K562 (cell line): ENCODE data around the gene PDIA5. TPM values are rescaled to one million over a fixed set of nuclear protein-coding genes. Genes with fewer than 3 reads are reported as not detected.

Source experiments
- ATF1 ChIP-seq, 2 experiments: fragments of 450-650 bp in 1 of 2; IDR thresholded peaks; 2 replicates each; pipeline ENCODE4 v1.6.1; 2016; ENCODE audit warnings: missing compliant biosample characterization in 1 of 2, missing genetic modification characterization in 1 of 2
- CBX2 ChIP-seq: fragments of 200-600 bp; sonication (generic); IDR thresholded peaks from one replicate; pipeline ENCODE4 v1.6.1; 2012; ENCODE audit warnings: mild to moderate bottlenecking, low read length, inconsistent platforms; ENCODE audit not compliant: insufficient read depth, poor library complexity, severe bottlenecking
- ESRRA ChIP-seq: fragments of 450-650 bp; IDR thresholded peaks from 2 replicates; pipeline ENCODE4 v1.6.1; 2014; ENCODE audit warnings: low read depth, mild to moderate bottlenecking, moderate library complexity, borderline replicate concordance
- HDAC2 ChIP-seq: fragments of 450-650 bp; IDR thresholded peaks from 2 replicates; pipeline ENCODE4 v1.6.1; 2016; ENCODE audit warnings: mild to moderate bottlenecking
- HLTF ChIP-seq: fragments of 450-650 bp; IDR thresholded peaks from 2 replicates; pipeline ENCODE4 v1.6.1; 2016
- MAZ ChIP-seq, 2 experiments: fragments of 450-650 bp in 1 of 2; sonication (generic) in 1 of 2; formaldehyde crosslinking; IDR thresholded peaks in 1 of 2; conservative IDR thresholded peaks in 1 of 2; 2 replicates each; pipeline versions ENCODE4 v1.4.0 to v1.5.0; 2020; ENCODE audit warnings: mild to moderate bottlenecking in 1 of 2, missing genetic modification reagents in 1 of 2
- MCM3 ChIP-seq: fragments of 450-650 bp; IDR thresholded peaks from 2 replicates; pipeline ENCODE4 v1.6.1; 2016
- MCM5 ChIP-seq: fragments of 450-650 bp; IDR thresholded peaks from 2 replicates; pipeline ENCODE4 v1.6.1; 2016; ENCODE audit warnings: low read depth
- NFE2 ChIP-seq: IDR thresholded peaks from 2 replicates; pipeline ENCODE4 v1.6.1; 2014; ENCODE audit warnings: antibody characterized with exemption, low read depth
- NFXL1 ChIP-seq: fragments of 450-650 bp; formaldehyde crosslinking; IDR thresholded peaks from 2 replicates; pipeline ENCODE4 v1.4.0; 2021; ENCODE audit warnings: mild to moderate bottlenecking
- ZNF274 ChIP-seq: IDR thresholded peaks from 2 replicates; pipeline ENCODE4 v1.6.1; 2011; ENCODE audit warnings: low read depth, mild to moderate bottlenecking, low read length, moderate library complexity, borderline replicate concordance
- ZNF57 ChIP-seq: fragments of 450-650 bp; formaldehyde crosslinking; IDR thresholded peaks from 2 replicates; pipeline ENCODE4 v1.4.0; 2020; ENCODE audit warnings: mild to moderate bottlenecking, moderate library complexity
- ZNF644 ChIP-seq: fragments of 200-800 bp; sonication (Bioruptor generic); IDR thresholded peaks from 2 replicates; pipeline ENCODE4 v1.6.1; 2016; ENCODE audit warnings: low read depth, missing genetic modification characterization, missing compliant biosample characterization
- polyA plus RNA-seq, 8 experiments: library from polyadenylated mRNA; depleted of rRNA in 4 of 8; stranded (reverse) in 5 of 8; unstranded in 3 of 8; fragments of >200 nt; fragmentation: Nextera tagmentation in 2 of 8; fragmentation: Illumina TruSeq in 1 of 8; extraction: Ambion mirVana in 2 of 8; extraction: Trizol in 1 of 8; gene quantifications; 2 replicates each; pipeline versions ENCODE4 v1.2.1 to v1.2.3, GENCODE V29; 2011 to 2014; ENCODE audit warnings: inconsistent platforms in 1 of 8, missing spikeins in 1 of 8
- total RNA-seq, 7 experiments: library from RNA; depleted of rRNA in 6 of 7; stranded (reverse); fragments of >200 nt in 6 of 7; fragmentation: Illumina TruSeq in 2 of 7; extraction: Trizol in 2 of 7; gene quantifications; 2 replicates each; pipeline versions ENCODE4 v1.2.1 to v1.2.3, GENCODE V29; 2011 to 2021; ENCODE audit warnings: low replicate concordance in 1 of 7
- TF ChIP-seq, protein P1 (sequence below): fragments of 450-650 bp; formaldehyde crosslinking; IDR thresholded peaks from 2 replicates; pipeline ENCODE4 v1.4.0; 2020; ENCODE audit warnings: mild to moderate bottlenecking, moderate library complexity
- TF ChIP-seq, protein P2 (sequence below): sonication (generic); formaldehyde crosslinking; IDR thresholded peaks from 2 replicates; pipeline ENCODE4 v1.8.0; 2023; ENCODE audit warnings: mild to moderate bottlenecking, missing genetic modification reagents
- TF ChIP-seq, protein P3 (sequence below): fragments of 250-450 bp; sonication (Bioruptor Pico); IDR thresholded peaks from 2 replicates; pipeline ENCODE4 v1.8.0; 2022; ENCODE audit warnings: inconsistent platforms
- TF ChIP-seq, protein P4 (sequence below): fragments of 200-800 bp; sonication (Bioruptor generic); IDR thresholded peaks from 2 replicates; pipeline ENCODE4 v1.6.1; 2016; ENCODE audit warnings: missing genetic modification characterization, missing compliant biosample characterization

PDIA5 gene
- total and polyA plus RNA-seq, 9 of the 15 experiments (the other 6 are each of a cell fraction or from before 2014, with no cell fraction given) = 3.4 to 31.8 (median 19.6) TPM

DNA sequence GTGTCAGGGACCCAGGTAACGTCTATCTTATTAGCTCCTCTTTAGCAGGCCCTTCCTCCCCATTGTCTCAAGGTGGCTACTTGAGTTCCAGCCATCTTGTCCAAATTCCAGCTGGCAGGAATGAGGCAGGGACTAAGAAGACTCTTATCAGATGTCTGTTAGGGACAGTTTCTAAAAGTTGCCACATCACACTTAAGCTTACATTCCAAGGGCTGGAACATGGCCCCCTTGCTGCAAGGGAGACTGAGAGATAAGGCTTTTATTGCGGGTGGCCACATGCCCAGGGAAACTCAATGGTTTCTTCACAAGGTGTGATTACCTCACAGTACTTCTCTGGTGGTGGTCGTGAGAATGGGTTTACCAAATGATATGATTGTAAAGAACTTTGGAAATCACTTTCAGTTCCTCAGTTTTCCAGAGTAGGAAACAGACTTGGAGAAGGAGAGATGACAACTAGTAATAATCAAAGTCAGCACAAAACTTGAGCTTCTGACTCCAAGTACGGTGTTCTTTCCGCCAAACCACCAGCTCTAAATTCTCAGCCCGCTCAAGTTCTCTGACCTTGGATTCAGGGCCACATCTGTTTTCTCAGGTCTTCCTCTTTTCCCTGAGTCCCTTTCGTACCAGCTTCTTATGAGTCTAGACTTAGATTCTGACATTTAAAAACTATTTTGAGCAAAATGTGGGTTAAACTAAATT is 14.2 kb downstream of the PDIA5 start (continued):
- TF ChIP-seq, protein P1, sequence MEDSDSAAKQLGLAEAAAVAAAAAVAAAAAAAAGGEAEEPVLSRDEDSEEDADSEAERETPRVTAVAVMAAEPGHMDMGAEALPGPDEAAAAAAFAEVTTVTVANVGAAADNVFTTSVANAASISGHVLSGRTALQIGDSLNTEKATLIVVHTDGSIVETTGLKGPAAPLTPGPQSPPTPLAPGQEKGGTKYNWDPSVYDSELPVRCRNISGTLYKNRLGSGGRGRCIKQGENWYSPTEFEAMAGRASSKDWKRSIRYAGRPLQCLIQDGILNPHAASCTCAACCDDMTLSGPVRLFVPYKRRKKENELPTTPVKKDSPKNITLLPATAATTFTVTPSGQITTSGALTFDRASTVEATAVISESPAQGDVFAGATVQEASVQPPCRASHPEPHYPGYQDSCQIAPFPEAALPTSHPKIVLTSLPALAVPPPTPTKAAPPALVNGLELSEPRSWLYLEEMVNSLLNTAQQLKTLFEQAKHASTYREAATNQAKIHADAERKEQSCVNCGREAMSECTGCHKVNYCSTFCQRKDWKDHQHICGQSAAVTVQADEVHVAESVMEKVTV (CRISPR knock-in tag) = no peak
- TF ChIP-seq ESRRA (0 out of 2 replicates have a peak, but pooled peaks have one; percentile 14), NFE2 (peak; percentile 74), ZNF57 (CRISPR knock-in tag) (no peak), MCM5 (no peak), NFXL1 (CRISPR knock-in tag) (no peak), MCM3 (no peak), ZNF274 (no peak), MAZ (CRISPR knock-in tag; conservative IDR thresholded peaks at IDR 0.05 in 1 of 2, IDR thresholded peaks at IDR 0.05 in 1 of 2) (no peak), HDAC2 (peak; percentile 49; the same call in 1 of the 2 replicates), CBX2 (no peak), ZNF644 (tag) (0 out of 2 replicates have a peak, but pooled peaks have one; percentile 30), HLTF (peak; percentile 52; the same call in 1 of the 2 replicates), ATF1 (CRISPR knock-in tag; IDR thresholded peaks at IDR 0.05) (no peak), ATF1 (tag; IDR thresholded peaks at IDR 0.05) (peak; percentile 31; the same call in 1 of the 2 replicates)
- TF ChIP-seq, protein P2, sequence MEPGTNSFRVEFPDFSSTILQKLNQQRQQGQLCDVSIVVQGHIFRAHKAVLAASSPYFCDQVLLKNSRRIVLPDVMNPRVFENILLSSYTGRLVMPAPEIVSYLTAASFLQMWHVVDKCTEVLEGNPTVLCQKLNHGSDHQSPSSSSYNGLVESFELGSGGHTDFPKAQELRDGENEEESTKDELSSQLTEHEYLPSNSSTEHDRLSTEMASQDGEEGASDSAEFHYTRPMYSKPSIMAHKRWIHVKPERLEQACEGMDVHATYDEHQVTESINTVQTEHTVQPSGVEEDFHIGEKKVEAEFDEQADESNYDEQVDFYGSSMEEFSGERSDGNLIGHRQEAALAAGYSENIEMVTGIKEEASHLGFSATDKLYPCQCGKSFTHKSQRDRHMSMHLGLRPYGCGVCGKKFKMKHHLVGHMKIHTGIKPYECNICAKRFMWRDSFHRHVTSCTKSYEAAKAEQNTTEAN (CRISPR knock-in tag) = no peak
- TF ChIP-seq, protein P3, sequence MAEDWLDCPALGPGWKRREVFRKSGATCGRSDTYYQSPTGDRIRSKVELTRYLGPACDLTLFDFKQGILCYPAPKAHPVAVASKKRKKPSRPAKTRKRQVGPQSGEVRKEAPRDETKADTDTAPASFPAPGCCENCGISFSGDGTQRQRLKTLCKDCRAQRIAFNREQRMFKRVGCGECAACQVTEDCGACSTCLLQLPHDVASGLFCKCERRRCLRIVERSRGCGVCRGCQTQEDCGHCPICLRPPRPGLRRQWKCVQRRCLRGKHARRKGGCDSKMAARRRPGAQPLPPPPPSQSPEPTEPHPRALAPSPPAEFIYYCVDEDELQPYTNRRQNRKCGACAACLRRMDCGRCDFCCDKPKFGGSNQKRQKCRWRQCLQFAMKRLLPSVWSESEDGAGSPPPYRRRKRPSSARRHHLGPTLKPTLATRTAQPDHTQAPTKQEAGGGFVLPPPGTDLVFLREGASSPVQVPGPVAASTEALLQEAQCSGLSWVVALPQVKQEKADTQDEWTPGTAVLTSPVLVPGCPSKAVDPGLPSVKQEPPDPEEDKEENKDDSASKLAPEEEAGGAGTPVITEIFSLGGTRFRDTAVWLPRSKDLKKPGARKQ (CRISPR knock-in tag) = no peak
- TF ChIP-seq, protein P4, sequence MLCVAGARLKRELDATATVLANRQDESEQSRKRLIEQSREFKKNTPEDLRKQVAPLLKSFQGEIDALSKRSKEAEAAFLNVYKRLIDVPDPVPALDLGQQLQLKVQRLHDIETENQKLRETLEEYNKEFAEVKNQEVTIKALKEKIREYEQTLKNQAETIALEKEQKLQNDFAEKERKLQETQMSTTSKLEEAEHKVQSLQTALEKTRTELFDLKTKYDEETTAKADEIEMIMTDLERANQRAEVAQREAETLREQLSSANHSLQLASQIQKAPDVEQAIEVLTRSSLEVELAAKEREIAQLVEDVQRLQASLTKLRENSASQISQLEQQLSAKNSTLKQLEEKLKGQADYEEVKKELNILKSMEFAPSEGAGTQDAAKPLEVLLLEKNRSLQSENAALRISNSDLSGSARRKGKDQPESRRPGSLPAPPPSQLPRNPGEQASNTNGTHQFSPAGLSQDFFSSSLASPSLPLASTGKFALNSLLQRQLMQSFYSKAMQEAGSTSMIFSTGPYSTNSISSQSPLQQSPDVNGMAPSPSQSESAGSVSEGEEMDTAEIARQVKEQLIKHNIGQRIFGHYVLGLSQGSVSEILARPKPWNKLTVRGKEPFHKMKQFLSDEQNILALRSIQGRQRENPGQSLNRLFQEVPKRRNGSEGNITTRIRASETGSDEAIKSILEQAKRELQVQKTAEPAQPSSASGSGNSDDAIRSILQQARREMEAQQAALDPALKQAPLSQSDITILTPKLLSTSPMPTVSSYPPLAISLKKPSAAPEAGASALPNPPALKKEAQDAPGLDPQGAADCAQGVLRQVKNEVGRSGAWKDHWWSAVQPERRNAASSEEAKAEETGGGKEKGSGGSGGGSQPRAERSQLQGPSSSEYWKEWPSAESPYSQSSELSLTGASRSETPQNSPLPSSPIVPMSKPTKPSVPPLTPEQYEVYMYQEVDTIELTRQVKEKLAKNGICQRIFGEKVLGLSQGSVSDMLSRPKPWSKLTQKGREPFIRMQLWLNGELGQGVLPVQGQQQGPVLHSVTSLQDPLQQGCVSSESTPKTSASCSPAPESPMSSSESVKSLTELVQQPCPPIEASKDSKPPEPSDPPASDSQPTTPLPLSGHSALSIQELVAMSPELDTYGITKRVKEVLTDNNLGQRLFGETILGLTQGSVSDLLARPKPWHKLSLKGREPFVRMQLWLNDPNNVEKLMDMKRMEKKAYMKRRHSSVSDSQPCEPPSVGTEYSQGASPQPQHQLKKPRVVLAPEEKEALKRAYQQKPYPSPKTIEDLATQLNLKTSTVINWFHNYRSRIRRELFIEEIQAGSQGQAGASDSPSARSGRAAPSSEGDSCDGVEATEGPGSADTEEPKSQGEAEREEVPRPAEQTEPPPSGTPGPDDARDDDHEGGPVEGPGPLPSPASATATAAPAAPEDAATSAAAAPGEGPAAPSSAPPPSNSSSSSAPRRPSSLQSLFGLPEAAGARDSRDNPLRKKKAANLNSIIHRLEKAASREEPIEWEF (CRISPR knock-in tag) = no peak
